CD4-positive, alpha-beta T cell treated with Interleukin-4 for 4 hours (primary cell): ENCODE measurements around the gene JMY.
"Not testable (repeated sequence)": the region's sequence is repeated elsewhere in the genome, so short reads cannot be mapped to it uniquely, and the experiment has no call there.

Experiments
- DNase-seq: peaks from one replicate; pipeline ENCODE4 v3.0.0-alpha.2; 2020

Gene JMY

GRCh38 chr5:79237740-79238560, 2.0 kb downstream of the JMY start:
- no peak for DNase-seq

GRCh38 chr5:79240561-79240960, 4.6 kb downstream of the JMY start:
- no peak for DNase-seq

GRCh38 chr5:79241535-79241979, 5.6 kb downstream of the JMY start:
- DNase-seq = no peak

- DNase-seq = no peak
Observed at GRCh38 chr5:79242242-79243039, 6.5 kb downstream of the JMY start.

- DNase-seq = no peak
Observed at GRCh38 chr5:79243224-79243623, 7.3 kb downstream of the JMY start.

- DNase-seq = not testable (repeated sequence)
Observed at GRCh38 chr5:79254067-79254466, 18.1 kb downstream of the JMY start.

- no peak for DNase-seq
Observed at GRCh38 chr5:79255786-79256557, 20.0 kb downstream of the JMY start.

- DNase-seq = no peak
Observed at GRCh38 chr5:79256563-79256962, 20.6 kb downstream of the JMY start.

GRCh38 chr5:79257314-79257713, 21.4 kb downstream of the JMY start:
- no peak for DNase-seq

GRCh38 chr5:79258801-79259200, 22.9 kb downstream of the JMY start:
- DNase-seq = no peak

GRCh38 chr5:79259383-79259782, 23.5 kb downstream of the JMY start:
- no peak for DNase-seq

GRCh38 chr5:79259810-79260209, 23.9 kb downstream of the JMY start:
- no peak for DNase-seq

- DNase-seq = no peak
Observed at GRCh38 chr5:79261897-79262296, 26.0 kb downstream of the JMY start.

- DNase-seq = no peak
Observed at GRCh38 chr5:79263290-79263689, 27.4 kb downstream of the JMY start.

GRCh38 chr5:79267180-79267579, 31.2 kb downstream of the JMY start:
- no peak for DNase-seq

GRCh38 chr5:79269733-79270166, 33.8 kb downstream of the JMY start:
- no peak for DNase-seq

GRCh38 chr5:79273341-79273740, 37.4 kb downstream of the JMY start:
- no peak for DNase-seq

GRCh38 chr5:79284846-79285245, 48.9 kb downstream of the JMY start:
- DNase-seq = no peak

- no peak for DNase-seq
Observed at GRCh38 chr5:79285285-79285684, 49.4 kb downstream of the JMY start.

- no peak for DNase-seq
Observed at GRCh38 chr5:79285833-79286232, 49.9 kb downstream of the JMY start.

- no peak for DNase-seq
Observed at GRCh38 chr5:79287380-79287779, 51.4 kb downstream of the JMY start.

GRCh38 chr5:79287907-79288306, 52.0 kb downstream of the JMY start:
- no peak for DNase-seq

GRCh38 chr5:79295029-79295428, 59.1 kb downstream of the JMY start:
- no peak for DNase-seq
